Fibroblast of villous mesenchyme (primary cell): ENCODE data around the gene LGI4. TPM values are rescaled to one million over a fixed set of nuclear protein-coding genes. Genes with fewer than 3 reads are reported as not detected.

Experiments used
- DNase-seq: peaks from one replicate; pipeline ENCODE4 v3.0.0-alpha.2; 2010; ENCODE audit warnings: low read depth
- H3K4me3 ChIP-seq: 2 replicates; pipeline ENCODE4 v1.5.1; 2011; ENCODE audit warnings: low read depth, mild to moderate bottlenecking, low read length
- CTCF ChIP-seq: IDR thresholded peaks from 2 replicates; pipeline ENCODE4 v1.5.1; 2012; ENCODE audit warnings: low read depth, mild to moderate bottlenecking, low read length; ENCODE audit not compliant: insufficient read depth
- total RNA-seq: library from RNA; depleted of rRNA; stranded (reverse); fragments of >200 nt; gene quantifications from 2 replicates; pipeline ENCODE4 v1.2.3, GENCODE V29; 2012

Gene LGI4
- total RNA-seq, 1 donor, result not detected

- H3K4me3 ChIP-seq, result no peak overlapping the region
- peak; percentile 29 for DNase-seq
- peak; percentile 38 for TF ChIP-seq CTCF
Measured at GRCh38 chr19:35142606-35143230, 7.9 kb upstream of the LGI4 start.

- TF ChIP-seq CTCF, result no peak
- H3K4me3 ChIP-seq, result no peak overlapping the region
- no peak for DNase-seq
Measured at GRCh38 chr19:35141837-35142605, 7.2 kb upstream of the LGI4 start.

GRCh38 chr19:35140962-35141836, 6.3 kb upstream of the LGI4 start:
- peak; percentile 44 for TF ChIP-seq CTCF
- peak; percentile 92 for DNase-seq
- peak overlapping the region; percentile 5 for H3K4me3 ChIP-seq

GRCh38 chr19:35140207-35140961, 5.5 kb upstream of the LGI4 start:
- no peak for DNase-seq
- H3K4me3 ChIP-seq, result peak overlapping the region; percentile 5
- TF ChIP-seq CTCF, result no peak

- TF ChIP-seq CTCF, result no peak
- peak; percentile 29 for DNase-seq
- H3K4me3 ChIP-seq, result peak within 1 kb of the TSS; percentile 17
Measured at GRCh38 chr19:35138305-35138892, 3.5 kb upstream of the LGI4 start, which contains the start of gene FXYD1. Gene FXYD1 (plus strand): TSS chr19:35138824. CDS start chr19:35140080, 1,256 bp downstream.
